H1 (cell line): Measurements from ENCODE around the gene SECISBP2. TPM values are rescaled to one million over a fixed set of nuclear protein-coding genes. Genes with fewer than 3 reads are reported as not detected.

Experiments used
- BACH1 ChIP-seq: IDR thresholded peaks from 2 replicates; pipeline ENCODE4 v1.6.1; 2012; ENCODE audit warnings: low read length, improper control_type of control experiment
- NANOG ChIP-seq: IDR thresholded peaks from 2 replicates; pipeline ENCODE4 v1.6.1; 2011; ENCODE audit warnings: low read length, low read depth, mild to moderate bottlenecking, inconsistent platforms; ENCODE audit not compliant: insufficient read depth, poor library complexity, severe bottlenecking
- RFX5 ChIP-seq: IDR thresholded peaks from 2 replicates; pipeline ENCODE4 v1.6.1; 2011; ENCODE audit warnings: low read depth, low read length, improper control_type of control experiment, borderline replicate concordance
- SP1 ChIP-seq: IDR thresholded peaks from 2 replicates; pipeline ENCODE4 v1.6.1; 2011; ENCODE audit warnings: low read depth, low read length
- YY1 ChIP-seq: IDR thresholded peaks from 2 replicates; pipeline ENCODE4 v1.6.1; 2011; ENCODE audit warnings: low read depth, mild to moderate bottlenecking, low read length
- polyA plus RNA-seq, 7 experiments: library from polyadenylated mRNA; depleted of rRNA in 3 of 7; stranded (reverse) in 5 of 7; unstranded in 2 of 7; fragments of >200 nt in 5 of 7; fragments of 200-250 nt in 2 of 7; gene quantifications; 1 replicate in 5 of 7; 2 replicates in 1 of 7; 4 replicates in 1 of 7; pipeline versions ENCODE4 v1.2.1 to v1.2.3, GENCODE V29; 2011 to 2013; ENCODE audit warnings: missing spikeins in 2 of 7, mixed read lengths in 2 of 7
- total RNA-seq: library from RNA; stranded (reverse); fragmentation: NEBNext Ultra II Directional; extraction: Animal tissue kit (Norgen Biotek cat#: 25700); gene quantifications from 2 replicates; pipeline ENCODE4 v1.2.1, GENCODE V29; 2021

SECISBP2 gene
- total and polyA plus RNA-seq, 2 of the 8 experiments (the other 6 are each of a cell fraction or from before 2014, with no cell fraction given), result 39.0 to 61.7 TPM

GRCh38 chr9:89388868-89389177 is 70.5 kb downstream of the SECISBP2 start (continued):
- no peak for TF ChIP-seq YY1
- TF ChIP-seq RFX5, result no peak
- TF ChIP-seq SP1, result no peak
- TF ChIP-seq NANOG, result no peak
- no peak for TF ChIP-seq BACH1
- TF ChIP-seq, all 59 proteins: peak for 0
